IPS-NIHi7 (cell line): ENCODE results near the gene SLC17A6.
A peak's percentile ranks its signal among the peaks of the same experiment; 100 is the strongest.

ENCODE experiments used
- DNase-seq: peaks from one replicate; pipeline ENCODE4 v3.0.0; 2012; ENCODE audit warnings: mixed read lengths; ENCODE audit errors: extremely low spot score

The SLC17A6 gene

DNA sequence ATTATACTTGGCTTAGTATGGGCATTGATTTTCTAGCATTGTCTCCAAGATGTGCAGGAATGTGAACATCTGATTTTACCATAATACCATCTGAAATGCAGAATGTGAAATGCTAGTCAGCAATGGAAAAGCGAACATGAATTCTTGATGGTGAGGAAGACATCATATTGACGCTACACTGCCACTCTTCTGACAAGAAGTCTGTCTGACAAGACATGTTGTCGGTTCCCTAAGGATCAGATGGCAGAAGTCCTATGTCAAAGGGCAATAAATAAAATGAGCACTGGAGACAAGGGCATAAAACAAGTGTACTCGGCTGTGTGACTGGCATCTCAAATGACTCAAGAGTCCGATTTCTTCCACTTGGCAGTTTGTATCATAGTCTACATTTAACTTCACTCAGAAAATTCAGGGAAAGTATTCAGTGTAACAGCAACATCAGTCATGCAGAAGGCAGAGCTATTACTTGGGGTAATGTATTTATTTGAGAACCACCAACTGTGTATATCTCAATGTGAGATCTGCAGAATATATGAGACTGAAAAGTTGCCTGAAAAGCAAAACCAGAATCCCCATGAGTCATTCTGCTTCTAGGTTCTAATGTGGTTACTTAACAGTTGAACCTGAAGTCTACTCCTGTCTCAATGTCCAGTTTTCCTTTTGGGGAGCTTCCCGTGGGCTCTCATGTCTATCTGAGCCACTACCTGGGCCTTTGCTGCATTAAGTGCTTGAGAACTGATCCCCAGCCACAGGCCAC lies 51.5 kb downstream of the SLC17A6 start:
- DNase-seq = no peak

DNA sequence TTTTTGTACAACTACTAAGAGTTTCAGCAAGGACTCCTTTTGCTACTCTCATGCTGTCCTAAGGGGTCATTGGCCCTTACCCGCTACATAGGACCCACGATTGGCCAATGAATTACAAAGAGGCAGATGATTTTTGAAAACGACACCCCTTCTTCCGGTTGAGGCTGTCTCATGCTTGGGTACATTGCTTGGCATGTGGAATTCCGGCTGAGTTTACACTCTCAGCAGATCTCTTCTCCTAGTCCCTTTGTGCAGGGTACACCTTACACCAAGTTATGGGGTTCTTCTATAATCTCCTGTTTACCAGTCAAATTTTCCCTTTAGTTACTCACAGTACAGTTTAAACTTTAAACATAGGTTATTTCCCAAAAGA lies 52.1 kb downstream of the SLC17A6 start:
- DNase-seq = no peak

DNA sequence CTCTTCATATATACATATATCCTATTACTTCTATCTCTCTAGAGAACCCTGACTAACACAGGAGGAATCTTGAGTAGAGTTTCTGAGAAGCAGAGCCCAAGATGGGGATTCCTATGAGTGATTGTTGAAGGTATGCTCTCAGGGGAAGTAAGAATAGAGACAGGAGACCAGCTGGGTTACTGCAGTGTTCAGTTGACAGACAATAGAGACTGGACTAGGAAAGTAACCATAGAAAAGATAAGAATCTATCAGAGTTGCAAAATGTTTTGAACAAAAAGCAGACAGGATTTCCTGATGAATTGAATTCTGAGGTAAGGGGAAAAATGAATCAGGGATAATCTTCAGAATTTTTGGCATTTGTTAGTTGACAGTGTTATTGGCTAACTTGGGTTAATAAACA lies 54.4 kb downstream of the SLC17A6 start:
- no peak for DNase-seq

DNA sequence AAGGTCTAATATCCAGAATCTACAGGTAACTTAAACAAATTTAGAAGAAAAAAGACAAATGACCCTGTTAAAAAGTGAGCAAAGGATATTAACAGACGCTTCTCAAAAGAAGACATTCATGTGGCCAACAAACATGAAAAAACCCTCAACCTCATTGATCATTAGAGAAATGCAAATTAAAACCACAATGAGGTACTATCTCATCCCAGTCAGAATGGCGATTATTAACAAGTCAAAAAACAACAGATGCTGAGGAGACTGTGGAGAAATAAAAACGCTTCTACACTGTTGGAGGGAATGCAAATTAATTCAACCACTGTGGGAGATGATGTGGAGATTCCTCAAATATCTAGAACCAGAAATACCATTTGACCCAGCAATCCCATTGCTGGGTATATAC lies 67.2 kb downstream of the SLC17A6 start:
- no peak for DNase-seq

DNA sequence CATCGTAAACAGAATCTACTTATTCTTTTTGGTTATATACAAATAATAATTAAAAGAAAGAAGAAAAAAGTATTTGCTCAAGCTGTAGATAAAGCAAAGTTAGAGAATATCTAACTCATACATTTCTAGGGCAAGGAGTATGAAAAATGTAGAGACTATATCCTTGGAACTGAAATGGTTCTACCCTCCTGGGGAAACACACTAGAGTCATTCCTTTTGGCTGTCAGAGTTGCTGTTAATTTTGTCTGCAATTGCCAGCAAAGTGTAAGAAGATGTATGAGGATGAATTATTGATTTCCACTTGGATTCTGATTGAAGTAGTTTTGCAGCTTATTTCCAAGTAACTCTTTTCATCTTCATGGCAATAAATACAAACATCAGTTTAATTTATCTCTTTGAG lies 69.1 kb downstream of the SLC17A6 start:
- DNase-seq = no peak

DNA sequence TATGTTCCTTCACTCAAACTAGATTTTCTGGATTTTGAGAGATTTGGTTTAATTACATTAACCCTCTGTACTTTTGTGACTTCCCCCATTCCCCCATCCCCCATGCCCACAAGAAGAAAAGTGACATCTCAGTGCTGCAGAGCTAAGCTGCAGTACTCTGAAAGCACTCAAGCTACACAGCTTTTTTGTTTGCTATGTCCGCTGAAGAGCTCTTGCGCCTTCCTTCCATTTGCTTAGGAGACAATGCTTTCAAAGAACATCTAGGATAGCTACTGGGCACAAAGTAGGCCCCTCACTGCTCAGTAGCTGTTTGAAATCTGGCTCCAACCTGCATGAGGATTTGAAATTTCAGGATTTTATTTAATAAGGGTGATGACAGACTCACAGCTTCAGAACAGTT lies 69.7 kb downstream of the SLC17A6 start:
- peak; percentile 9 for DNase-seq

DNA sequence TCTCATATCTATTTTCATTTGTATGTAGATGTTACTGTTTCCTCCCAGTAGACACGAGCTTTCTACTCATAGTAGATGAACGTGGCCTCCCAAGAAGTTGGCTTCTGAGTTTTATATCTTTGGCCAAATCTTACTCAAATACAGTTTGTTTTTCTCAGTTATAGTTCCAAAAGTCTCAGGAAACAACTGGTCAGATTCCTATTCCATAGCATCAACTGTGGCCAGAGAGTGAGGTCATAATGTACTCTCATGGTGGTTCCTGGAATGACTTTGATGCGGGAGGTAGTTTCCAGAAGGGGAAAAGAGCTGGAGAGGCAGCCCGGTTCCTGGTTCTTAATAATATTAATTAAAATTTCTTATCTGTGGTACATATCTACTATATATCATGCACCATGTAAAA lies 77.3 kb downstream of the SLC17A6 start:
- DNase-seq = no peak

DNA sequence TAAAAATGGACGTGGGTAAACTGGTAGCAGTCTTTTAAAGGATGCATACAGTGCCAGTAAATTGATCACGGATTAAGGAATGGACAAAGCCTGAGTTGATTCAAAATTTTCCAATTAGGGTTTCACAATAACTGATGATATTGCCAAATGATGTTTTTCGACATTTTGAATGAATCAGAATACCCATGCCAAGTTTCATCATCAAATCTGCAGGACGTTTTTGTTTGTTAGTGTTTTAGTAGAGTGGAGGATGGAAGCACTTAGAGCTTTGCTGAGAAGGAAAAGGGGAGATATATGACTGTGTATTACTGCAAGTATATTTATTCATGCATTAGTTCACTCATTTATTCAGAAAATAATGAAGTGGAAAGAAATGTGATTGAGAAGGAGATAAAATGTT lies 78.3 kb downstream of the SLC17A6 start:
- DNase-seq = no peak

DNA sequence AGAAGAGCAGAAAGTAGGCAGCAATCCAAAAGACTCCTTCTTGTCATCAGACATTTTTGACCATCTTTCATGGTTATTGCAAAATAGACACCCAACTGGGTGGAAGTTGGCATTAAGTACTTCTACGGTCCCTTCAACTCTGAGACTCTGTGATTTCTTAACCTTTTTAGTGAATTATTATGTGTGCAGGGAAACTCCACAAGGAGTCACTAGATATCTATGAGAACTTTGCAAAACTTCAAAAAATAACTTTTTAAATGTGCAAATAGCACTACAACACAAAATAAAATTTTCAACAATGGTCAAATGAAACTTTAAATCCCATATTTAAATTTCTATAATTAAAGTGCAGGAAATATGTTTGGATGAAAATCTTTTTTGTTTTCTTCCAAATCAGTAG lies 88.7 kb downstream of the SLC17A6 start:
- DNase-seq = no peak
